Left lung (tissue), 10 donors: ENCODE results near the gene KLF11. TPM values are rescaled to one million over a fixed set of nuclear protein-coding genes. Genes with fewer than 3 reads are reported as not detected.

Experiments used
- ATAC-seq: fragments of 200-7000 bp; cut with Tn5 transposase; one replicate; pipeline ENCODE4 v1.9.1; 2020; ENCODE audit warnings: moderate library complexity
- DNase-seq, 4 donors: peaks; one replicate each; pipeline ENCODE4 v3.0.0-alpha.2; 2013 to 2020
- H3K27ac ChIP-seq, 2 donors: fragments of 200-600 bp; sonication (generic) in 1 of 2; one replicate each; pipeline versions ENCODE4 v1.5.0 to v1.8.0; 2020 to 2021
- H3K27me3 ChIP-seq, 2 donors: fragments of 200-600 bp; sonication (generic) in 1 of 2; one replicate each; pipeline versions ENCODE4 v1.5.0 to v1.8.0; 2020 to 2021
- H3K36me3 ChIP-seq, 2 donors: fragments of 200-600 bp; sonication (generic) in 1 of 2; one replicate each; pipeline versions ENCODE4 v1.5.0 to v1.8.0; 2020 to 2021
- H3K4me1 ChIP-seq, 2 donors: fragments of 200-600 bp; one replicate each; pipeline ENCODE4 v1.8.0; 2021
- H3K4me3 ChIP-seq, 2 donors: fragments of 200-600 bp; sonication (generic) in 1 of 2; one replicate each; pipeline versions ENCODE4 v1.5.0 to v1.8.0; 2020 to 2021; ENCODE audit warnings: mild to moderate bottlenecking in 1 of 2
- H3K9me3 ChIP-seq, 2 donors: fragments of 200-600 bp; sonication (generic) in 1 of 2; one replicate each; pipeline versions ENCODE4 v1.5.0 to v1.8.0; 2020 to 2021
- intact Hi-C, 2 donors: fragments of 100-400 bp; cut with DNase I; formaldehyde crosslinking; loops; one replicate each; pipeline versions ENCODE4 v1.11.2 to v1.14.2; 2022
- polyA plus RNA-seq, 6 donors: library from polyadenylated mRNA; unstranded; fragments of 120-200 nt; gene quantifications; one replicate each; pipeline ENCODE4 v1.2.1, GENCODE V29; 2013; ENCODE audit not compliant: insufficient read length in 6 of 6
- total RNA-seq, 2 donors: library from RNA; stranded (reverse); fragmentation: NEBNext Ultra II Directional; extraction: Animal tissue kit (Norgen Biotek cat#: 25700); gene quantifications; one replicate each; pipeline ENCODE4 v1.2.1, GENCODE V29; 2021
- TF ChIP-seq, protein P1 (sequence below), 2 donors: fragments of 200-600 bp; sonication (generic) in 1 of 2; IDR thresholded peaks; one replicate each; pipeline versions ENCODE4 v1.5.0 to v1.8.0; 2021; ENCODE audit warnings: antibody characterized with exemption in 2 of 2
- donor health status: DM: no; HTN: yes; CAD: no.
- donor health status: DM: no; HTN: no; CAD: no.

Gene KLF11
- total and polyA plus RNA-seq, 8 donors = 15.7 to 23.0 (median 20.0) TPM

DNA sequence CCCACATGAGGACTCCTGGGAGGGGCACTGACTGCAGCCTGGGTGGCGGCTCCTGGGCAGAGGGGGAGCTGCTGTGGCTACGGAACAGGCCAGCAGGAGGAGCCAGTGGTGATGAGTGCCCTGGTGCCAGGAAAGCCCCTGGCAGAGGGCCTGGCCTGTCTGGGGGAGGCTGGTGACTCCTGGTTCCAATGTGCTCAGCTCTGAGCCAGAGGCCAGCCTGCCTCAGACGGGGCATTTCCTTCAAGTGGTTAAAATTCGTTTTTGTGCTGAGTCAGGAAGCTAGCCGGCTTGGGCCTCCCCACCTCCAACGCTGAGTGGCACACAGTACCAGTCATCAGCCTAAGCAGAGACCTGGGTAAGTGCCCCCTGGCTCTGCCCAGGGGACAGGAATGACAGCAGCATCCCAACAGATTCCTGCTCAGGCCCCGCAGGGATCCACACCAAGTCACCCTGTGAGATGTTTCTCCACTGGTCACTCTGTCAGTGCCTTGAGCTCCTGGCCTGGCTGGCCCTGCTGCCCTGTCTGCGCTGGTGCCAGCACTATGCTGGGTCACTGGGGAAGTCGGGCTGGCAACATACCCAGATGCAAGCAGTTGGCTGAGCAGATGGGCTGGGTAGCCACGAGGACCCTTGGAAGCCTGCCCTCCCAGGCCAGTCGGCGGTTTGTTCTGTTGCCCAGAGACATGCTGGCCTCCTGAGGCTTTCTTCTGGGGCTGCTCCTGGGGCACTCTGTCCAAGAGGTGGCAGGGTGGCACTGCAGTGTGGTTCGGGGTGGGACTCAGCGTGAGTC, 7.1 kb upstream of the KLF11 start:
- peak in 3 of 4 donors; percentile 40 to 85 (median 79) for DNase-seq
- TF ChIP-seq, protein P1, sequence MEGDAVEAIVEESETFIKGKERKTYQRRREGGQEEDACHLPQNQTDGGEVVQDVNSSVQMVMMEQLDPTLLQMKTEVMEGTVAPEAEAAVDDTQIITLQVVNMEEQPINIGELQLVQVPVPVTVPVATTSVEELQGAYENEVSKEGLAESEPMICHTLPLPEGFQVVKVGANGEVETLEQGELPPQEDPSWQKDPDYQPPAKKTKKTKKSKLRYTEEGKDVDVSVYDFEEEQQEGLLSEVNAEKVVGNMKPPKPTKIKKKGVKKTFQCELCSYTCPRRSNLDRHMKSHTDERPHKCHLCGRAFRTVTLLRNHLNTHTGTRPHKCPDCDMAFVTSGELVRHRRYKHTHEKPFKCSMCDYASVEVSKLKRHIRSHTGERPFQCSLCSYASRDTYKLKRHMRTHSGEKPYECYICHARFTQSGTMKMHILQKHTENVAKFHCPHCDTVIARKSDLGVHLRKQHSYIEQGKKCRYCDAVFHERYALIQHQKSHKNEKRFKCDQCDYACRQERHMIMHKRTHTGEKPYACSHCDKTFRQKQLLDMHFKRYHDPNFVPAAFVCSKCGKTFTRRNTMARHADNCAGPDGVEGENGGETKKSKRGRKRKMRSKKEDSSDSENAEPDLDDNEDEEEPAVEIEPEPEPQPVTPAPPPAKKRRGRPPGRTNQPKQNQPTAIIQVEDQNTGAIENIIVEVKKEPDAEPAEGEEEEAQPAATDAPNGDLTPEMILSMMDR (IDR thresholded peaks at IDR 0.05) = peak; percentile 16 to 56
- no peaks in the 10 kb centered on the region for H3K9me3 ChIP-seq
- no peak overlapping the region for H3K4me3 ChIP-seq
- no peaks in the 10 kb centered on the region for H3K27me3 ChIP-seq
- H3K4me1 ChIP-seq = peaks cover 21 to 62% of the 10 kb centered on the region in 2 donors
- peak; percentile 90 for ATAC-seq
- H3K27ac ChIP-seq = peak overlapping the region; percentile 72 to 76
- intact Hi-C loops = no loop called here
- no peaks in the 10 kb centered on the region for H3K36me3 ChIP-seq

DNA sequence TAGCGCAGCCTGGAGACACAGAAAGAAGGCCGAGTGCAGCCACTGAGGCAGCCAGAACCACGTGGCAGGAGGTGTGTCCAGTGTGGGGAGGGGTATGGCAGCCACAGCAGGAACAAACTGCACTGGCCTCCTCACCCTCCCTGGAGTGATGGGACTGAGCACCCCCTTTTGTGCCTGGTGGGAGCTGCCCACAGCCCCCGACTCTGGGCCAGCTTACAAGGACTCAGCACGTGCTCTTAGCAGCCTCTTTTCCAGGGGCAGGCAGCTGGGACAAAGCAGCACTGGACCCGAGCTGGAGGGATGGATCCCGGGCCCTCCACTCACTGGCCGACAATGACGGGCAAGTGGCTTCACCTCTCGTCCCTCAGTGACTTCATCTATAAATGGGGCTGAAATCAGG, 5.2 kb upstream of the KLF11 start:
- Histone ChIP-seq H3K36me3 (no peaks in the 10 kb centered on the region), H3K9me3 (no peaks in the 10 kb centered on the region), H3K27me3 (peaks cover 0 to 8% of the 10 kb centered on the region in 2 donors), H3K4me1 (peaks cover 21 to 77% of the 10 kb centered on the region in 2 donors), H3K27ac (peak overlapping the region; percentile 36 to 72), H3K4me3 (no peak overlapping the region)
- ATAC-seq = no peak
- DNase-seq = peak in 1 of 4 donors; percentile 70
- intact Hi-C loops = no loop called here
- TF ChIP-seq, protein P1 (IDR thresholded peaks at IDR 0.05) = no peak

DNA sequence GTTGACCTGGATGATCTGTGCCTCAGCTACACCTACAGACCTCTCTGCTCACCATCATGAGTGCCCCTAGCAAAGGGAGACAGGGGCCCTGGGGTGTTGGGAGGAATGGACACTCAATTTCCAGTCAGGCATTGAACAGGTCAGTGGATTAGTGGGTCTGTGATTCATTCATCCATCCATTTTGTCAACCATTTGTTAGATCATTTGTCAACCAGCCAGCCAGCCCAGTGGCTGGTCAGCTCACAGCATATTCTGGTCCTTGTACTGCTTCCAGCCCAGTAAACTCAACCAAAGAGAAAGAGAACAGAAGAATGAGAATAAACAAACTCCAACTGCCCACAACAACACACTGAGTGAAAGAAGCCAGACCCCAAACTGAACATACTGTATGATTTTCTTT, 4.6 kb upstream of the KLF11 start:
- intact Hi-C loops = no loop called here
- peaks cover 21 to 77% of the 10 kb centered on the region in 2 donors for H3K4me1 ChIP-seq
- H3K4me3 ChIP-seq = no peak overlapping the region
- peak overlapping the region in 1 of 2 donors; percentile 72 for H3K27ac ChIP-seq
- no peak for DNase-seq
- peaks cover 0 to 8% of the 10 kb centered on the region in 2 donors for H3K27me3 ChIP-seq
- no peak for ATAC-seq
- TF ChIP-seq, protein P1 (IDR thresholded peaks at IDR 0.05) = no peak
- H3K9me3 ChIP-seq = no peaks in the 10 kb centered on the region
- H3K36me3 ChIP-seq = no peaks in the 10 kb centered on the region

DNA sequence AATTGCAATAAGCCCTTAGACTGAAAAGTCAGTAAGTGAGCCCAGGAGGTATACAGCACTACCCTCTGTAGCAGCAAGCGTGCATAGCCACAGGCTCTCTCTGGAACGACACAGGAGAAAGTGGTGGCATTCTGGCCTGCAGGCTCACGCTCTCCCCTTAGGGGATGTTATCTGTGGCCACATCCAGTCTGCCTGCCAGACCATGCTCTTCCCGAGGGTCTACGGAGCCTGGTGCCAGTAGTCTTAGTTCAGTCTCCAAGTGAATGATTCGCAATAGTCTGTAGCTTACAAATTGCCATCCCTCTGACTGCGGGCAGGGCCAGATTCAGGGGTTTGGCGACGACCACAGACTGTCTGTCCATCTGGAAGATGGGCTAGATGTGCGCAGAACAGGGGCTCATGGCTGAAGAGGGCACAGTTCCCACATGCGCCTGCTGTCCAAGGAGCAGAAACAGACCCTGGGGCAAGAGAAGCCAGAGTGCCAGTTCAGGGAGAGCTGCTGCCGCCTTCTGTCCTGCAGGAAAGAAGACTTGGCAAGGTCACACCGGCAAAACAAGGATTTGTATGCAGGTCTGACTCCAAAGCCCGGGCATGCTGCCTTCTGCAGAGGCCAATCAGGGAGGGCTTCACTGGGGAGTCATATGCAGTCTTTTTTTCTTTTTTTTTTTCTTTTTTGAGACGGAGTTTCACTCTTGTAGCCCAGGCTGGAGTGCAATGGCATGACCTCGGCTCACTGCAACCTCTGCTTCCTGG, 3.5 kb upstream of the KLF11 start:
- Histone ChIP-seq H3K27me3 (peaks cover 0 to 8% of the 10 kb centered on the region in 2 donors), H3K36me3 (no peaks in the 10 kb centered on the region), H3K27ac (peak overlapping the region in 1 of 2 donors; percentile 72), H3K9me3 (no peaks in the 10 kb centered on the region), H3K4me1 (peaks cover 17 to 75% of the 10 kb centered on the region in 2 donors), H3K4me3 (no peak overlapping the region)
- TF ChIP-seq, protein P1 (IDR thresholded peaks at IDR 0.05) = no peak
- DNase-seq (peak in 1 of 4 donors; percentile 34), ATAC-seq (no peak)
- intact Hi-C loops = loop anchor here in 1 of 2 donors (10.0 kb wide), 1 partner anchor 55 kb away; no protein-coding TSS in a partner anchor

DNA sequence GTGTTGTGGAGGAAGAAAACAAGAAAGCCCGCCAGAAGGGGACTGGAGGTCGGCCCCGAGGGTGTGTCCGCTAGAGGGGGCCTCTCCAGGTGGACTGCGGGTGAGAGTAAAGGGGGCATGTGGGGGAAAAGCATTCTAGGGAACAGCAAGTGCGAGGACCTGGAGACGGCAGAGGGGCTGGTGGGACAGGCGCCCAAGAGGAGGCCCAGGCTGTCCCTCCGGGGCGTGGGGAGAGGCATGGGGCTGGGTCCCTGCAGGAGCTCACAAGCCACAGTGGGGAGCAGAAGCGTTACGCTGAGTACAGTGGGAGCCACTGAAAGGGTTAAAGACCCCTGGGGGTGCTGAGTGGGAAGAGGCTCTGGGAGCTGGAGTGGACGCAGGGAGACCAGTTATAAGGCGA, 1.6 kb upstream of the KLF11 start:
- Histone ChIP-seq H3K4me3 (peak overlapping the region in 1 of 2 donors; percentile 57), H3K36me3 (peaks cover 0 to 8% of the 10 kb centered on the region in 2 donors), H3K27ac (peak overlapping the region; percentile 91 to 93), H3K4me1 (peaks cover 4 to 74% of the 10 kb centered on the region in 2 donors), H3K27me3 (peaks cover 0 to 8% of the 10 kb centered on the region in 2 donors), H3K9me3 (no peaks in the 10 kb centered on the region)
- TF ChIP-seq, protein P1 (IDR thresholded peaks at IDR 0.05) = no peak
- DNase-seq (peak in 1 of 4 donors; percentile 60), ATAC-seq (no peak)
- intact Hi-C loops = loop anchor here in 1 of 2 donors (10.0 kb wide), 1 partner anchor 57 kb away; no protein-coding TSS in a partner anchor
